MCF 10A (cell line): ENCODE data around the gene DNMT3L. TPM values are rescaled to one million over a fixed set of nuclear protein-coding genes. Genes with fewer than 3 reads are reported as not detected.

Experiments used
- BruUV-seq: library from RNA; stranded (reverse); fragments of 400-500 nt; replicated peaks from 2 replicates; lab custom pipeline; 2021; lab: Mats Ljungman, UMichigan
- CTCF ChIA-PET: fragments of 300-600 bp; sonication (Branson Sonifier 250); formaldehyde crosslinking; extraction: SDS; loops from one replicate; lab custom pipeline; 2021; ENCODE audit warnings: antibody characterized with exemption, inconsistent platforms; lab: Yijun Ruan, JAX
- POLR2A ChIA-PET: fragments of 300-600, 350-650 bp; sonication (Branson Sonifier 250); formaldehyde crosslinking; extraction: SDS; loops from one replicate; lab custom pipeline; 2020; ENCODE audit warnings: antibody characterized with exemption, inconsistent platforms; lab: Yijun Ruan, JAX
- DNase-seq: peaks from one replicate; pipeline ENCODE4 v3.0.0-alpha.2; 2018; ENCODE audit not compliant: unreplicated experiment
- H3K27ac Mint-ChIP-seq: one replicate; pipeline ENCODE4 v1.8.0; 2022; ENCODE audit warnings: mild to moderate bottlenecking, low read depth, mixed read lengths; ENCODE audit not compliant: unreplicated experiment
- H3K27me3 Mint-ChIP-seq: one replicate; pipeline ENCODE4 v1.8.0; 2022; ENCODE audit warnings: mixed read lengths; ENCODE audit not compliant: insufficient read depth, unreplicated experiment
- H3K36me3 Mint-ChIP-seq: one replicate; pipeline ENCODE4 v1.8.0; 2022; ENCODE audit warnings: mild to moderate bottlenecking, moderate library complexity, mixed read lengths; ENCODE audit not compliant: insufficient read depth, unreplicated experiment
- H3K4me1 Mint-ChIP-seq: one replicate; pipeline ENCODE4 v1.8.0; 2022; ENCODE audit warnings: mixed read lengths; ENCODE audit not compliant: insufficient read depth, unreplicated experiment
- H3K4me3 Mint-ChIP-seq: one replicate; pipeline ENCODE4 v1.8.0; 2022; ENCODE audit warnings: mild to moderate bottlenecking, moderate library complexity, mixed read lengths; ENCODE audit not compliant: unreplicated experiment
- H3K9me3 Mint-ChIP-seq: one replicate; pipeline ENCODE4 v1.8.0; 2022; ENCODE audit warnings: mixed read lengths; ENCODE audit not compliant: unreplicated experiment
- intact Hi-C: fragments of 100-400 bp; cut with micrococcal nuclease; formaldehyde crosslinking; loops from 2 replicates; pipeline ENCODE4 v1.14.1; 2022
- total RNA-seq: library from RNA; stranded (reverse); gene quantifications from 2 replicates; pipeline ENCODE4 v1.2.3, GENCODE V29; 2022
- TF ChIP-seq, protein P1 (sequence below): fragments of 200-600 bp; IDR thresholded peaks from one replicate; pipeline ENCODE4 v1.8.0; 2022; ENCODE audit warnings: antibody characterized with exemption, mild to moderate bottlenecking; ENCODE audit not compliant: unreplicated experiment

DNMT3L gene
- total RNA-seq, 1 experiment from 2014 or later, result not detected

GRCh38 chr21:44296103-44296519, 34.4 kb upstream of the DNMT3L start:
- CTCF ChIA-PET, result interaction anchor here (0.6 kb wide), 1 partner anchor 185 kb away, joined by 5 read pairs; no protein-coding TSS in a partner anchor
- no peak for DNase-seq
- H3K36me3 Mint-ChIP-seq, result no peaks in the 10 kb centered on the region
- no peaks in the 10 kb centered on the region for H3K9me3 Mint-ChIP-seq
- BruUV-seq, result no TSS peak
- H3K4me1 Mint-ChIP-seq, result no peaks in the 10 kb centered on the region
- no peak overlapping the region for H3K4me3 Mint-ChIP-seq
- H3K27ac Mint-ChIP-seq, result no peak overlapping the region
- no peaks in the 10 kb centered on the region for H3K27me3 Mint-ChIP-seq
- intact Hi-C loops, result no loop called here
- POLR2A ChIA-PET, result no interaction called here
- TF ChIP-seq, protein P1, sequence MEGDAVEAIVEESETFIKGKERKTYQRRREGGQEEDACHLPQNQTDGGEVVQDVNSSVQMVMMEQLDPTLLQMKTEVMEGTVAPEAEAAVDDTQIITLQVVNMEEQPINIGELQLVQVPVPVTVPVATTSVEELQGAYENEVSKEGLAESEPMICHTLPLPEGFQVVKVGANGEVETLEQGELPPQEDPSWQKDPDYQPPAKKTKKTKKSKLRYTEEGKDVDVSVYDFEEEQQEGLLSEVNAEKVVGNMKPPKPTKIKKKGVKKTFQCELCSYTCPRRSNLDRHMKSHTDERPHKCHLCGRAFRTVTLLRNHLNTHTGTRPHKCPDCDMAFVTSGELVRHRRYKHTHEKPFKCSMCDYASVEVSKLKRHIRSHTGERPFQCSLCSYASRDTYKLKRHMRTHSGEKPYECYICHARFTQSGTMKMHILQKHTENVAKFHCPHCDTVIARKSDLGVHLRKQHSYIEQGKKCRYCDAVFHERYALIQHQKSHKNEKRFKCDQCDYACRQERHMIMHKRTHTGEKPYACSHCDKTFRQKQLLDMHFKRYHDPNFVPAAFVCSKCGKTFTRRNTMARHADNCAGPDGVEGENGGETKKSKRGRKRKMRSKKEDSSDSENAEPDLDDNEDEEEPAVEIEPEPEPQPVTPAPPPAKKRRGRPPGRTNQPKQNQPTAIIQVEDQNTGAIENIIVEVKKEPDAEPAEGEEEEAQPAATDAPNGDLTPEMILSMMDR, result no peak

GRCh38 chr21:44295646-44296045, 33.9 kb upstream of the DNMT3L start:
- POLR2A ChIA-PET, result no interaction called here
- intact Hi-C loops, result no loop called here
- no peak for DNase-seq
- no peaks in the 10 kb centered on the region for H3K36me3 Mint-ChIP-seq
- no peak overlapping the region for H3K27ac Mint-ChIP-seq
- no TSS peak for BruUV-seq
- CTCF ChIA-PET, result no interaction called here
- TF ChIP-seq, protein P1, result no peak
- no peaks in the 10 kb centered on the region for H3K27me3 Mint-ChIP-seq
- no peaks in the 10 kb centered on the region for H3K9me3 Mint-ChIP-seq
- no peak overlapping the region for H3K4me3 Mint-ChIP-seq
- H3K4me1 Mint-ChIP-seq, result no peaks in the 10 kb centered on the region

GRCh38 chr21:44295163-44295573, 33.5 kb upstream of the DNMT3L start:
- H3K27me3 Mint-ChIP-seq, result no peaks in the 10 kb centered on the region

GRCh38 chr21:44294391-44295162, 32.9 kb upstream of the DNMT3L start:
- Mint-ChIP-seq H3K36me3 (no peaks in the 10 kb centered on the region), H3K9me3 (no peaks in the 10 kb centered on the region), H3K27ac (no peak overlapping the region), H3K4me1 (no peaks in the 10 kb centered on the region), H3K4me3 (no peak overlapping the region), H3K27me3 (no peaks in the 10 kb centered on the region)
- POLR2A ChIA-PET, result no interaction called here
- intact Hi-C loops, result no loop called here
- TF ChIP-seq, protein P1, result no peak
- peak; percentile 56 for DNase-seq
- no TSS peak for BruUV-seq
- CTCF ChIA-PET, result no interaction called here

More at GRCh38 chr21:44295163-44295573, 33.5 kb upstream of the DNMT3L start:
- Mint-ChIP-seq H3K36me3 (no peaks in the 10 kb centered on the region), H3K4me1 (no peaks in the 10 kb centered on the region), H3K4me3 (no peak overlapping the region), H3K9me3 (no peaks in the 10 kb centered on the region), H3K27ac (no peak overlapping the region)
- ChIA-PET POLR2A (no interaction called here), CTCF (no interaction called here)
- TF ChIP-seq, protein P1, result no peak
- DNase-seq, result peak; percentile 8
- BruUV-seq, result no TSS peak
- intact Hi-C loops, result no loop called here
